Esophagus squamous epithelium (tissue), 4 donors: ENCODE data around the gene PCSK5.

Experiments
- POLR2A ChIP-seq, 4 donors: fragments of 450-650 bp; IDR thresholded peaks; one replicate each; pipeline ENCODE4 v1.6.1; 2017; ENCODE audit warnings: antibody characterized with exemption in 4 of 4, mild to moderate bottlenecking in 4 of 4, moderate library complexity in 3 of 4
- TF ChIP-seq, protein P1 (sequence below), 6 experiments: fragments of 450-650 bp in 4 of 6; fragments of 200-600 bp in 2 of 6; sonication (generic) in 2 of 6; IDR thresholded peaks; one replicate each; pipeline ENCODE4 v1.5.1; 2016 to 2019; ENCODE audit warnings: antibody characterized with exemption in 6 of 6, mild to moderate bottlenecking in 4 of 6, moderate library complexity in 4 of 6

GRCh38 chr9:76316069-76316468, 425.6 kb downstream of the PCSK5 start:
- no peak for TF ChIP-seq POLR2A (IDR thresholded peaks at IDR 0.05)
- TF ChIP-seq, protein P1, sequence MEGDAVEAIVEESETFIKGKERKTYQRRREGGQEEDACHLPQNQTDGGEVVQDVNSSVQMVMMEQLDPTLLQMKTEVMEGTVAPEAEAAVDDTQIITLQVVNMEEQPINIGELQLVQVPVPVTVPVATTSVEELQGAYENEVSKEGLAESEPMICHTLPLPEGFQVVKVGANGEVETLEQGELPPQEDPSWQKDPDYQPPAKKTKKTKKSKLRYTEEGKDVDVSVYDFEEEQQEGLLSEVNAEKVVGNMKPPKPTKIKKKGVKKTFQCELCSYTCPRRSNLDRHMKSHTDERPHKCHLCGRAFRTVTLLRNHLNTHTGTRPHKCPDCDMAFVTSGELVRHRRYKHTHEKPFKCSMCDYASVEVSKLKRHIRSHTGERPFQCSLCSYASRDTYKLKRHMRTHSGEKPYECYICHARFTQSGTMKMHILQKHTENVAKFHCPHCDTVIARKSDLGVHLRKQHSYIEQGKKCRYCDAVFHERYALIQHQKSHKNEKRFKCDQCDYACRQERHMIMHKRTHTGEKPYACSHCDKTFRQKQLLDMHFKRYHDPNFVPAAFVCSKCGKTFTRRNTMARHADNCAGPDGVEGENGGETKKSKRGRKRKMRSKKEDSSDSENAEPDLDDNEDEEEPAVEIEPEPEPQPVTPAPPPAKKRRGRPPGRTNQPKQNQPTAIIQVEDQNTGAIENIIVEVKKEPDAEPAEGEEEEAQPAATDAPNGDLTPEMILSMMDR (IDR thresholded peaks at IDR 0.05): no peak
